GM12891 (cell line): ENCODE data around the gene TMEM54.

Experiments
- PAX5 ChIP-seq: IDR thresholded peaks from 2 replicates; pipeline ENCODE4 v1.6.1; 2011; ENCODE audit warnings: low read length, moderate library complexity, mild to moderate bottlenecking; ENCODE audit not compliant: insufficient read depth, severe bottlenecking
- POLR2A ChIP-seq: IDR thresholded peaks from 2 replicates; pipeline ENCODE4 v1.6.1; 2011; ENCODE audit warnings: low read depth, low read length, control low read depth
- POLR2AphosphoS5 ChIP-seq: IDR thresholded peaks from 2 replicates; pipeline ENCODE4 v1.6.1; 2011; ENCODE audit warnings: low read depth, low read length, control low read depth
- POU2F2 ChIP-seq: IDR thresholded peaks from 2 replicates; pipeline ENCODE4 v1.6.1; 2011; ENCODE audit warnings: low read depth, mild to moderate bottlenecking, control low read depth, low read length, moderate library complexity
- SPI1 ChIP-seq: IDR thresholded peaks from 2 replicates; pipeline ENCODE4 v1.6.1; 2011; ENCODE audit warnings: low read depth, low read length, control low read depth
- TAF1 ChIP-seq: IDR thresholded peaks from 2 replicates; pipeline ENCODE4 v1.6.1; 2011; ENCODE audit warnings: low read depth, low read length, control low read depth

DNA sequence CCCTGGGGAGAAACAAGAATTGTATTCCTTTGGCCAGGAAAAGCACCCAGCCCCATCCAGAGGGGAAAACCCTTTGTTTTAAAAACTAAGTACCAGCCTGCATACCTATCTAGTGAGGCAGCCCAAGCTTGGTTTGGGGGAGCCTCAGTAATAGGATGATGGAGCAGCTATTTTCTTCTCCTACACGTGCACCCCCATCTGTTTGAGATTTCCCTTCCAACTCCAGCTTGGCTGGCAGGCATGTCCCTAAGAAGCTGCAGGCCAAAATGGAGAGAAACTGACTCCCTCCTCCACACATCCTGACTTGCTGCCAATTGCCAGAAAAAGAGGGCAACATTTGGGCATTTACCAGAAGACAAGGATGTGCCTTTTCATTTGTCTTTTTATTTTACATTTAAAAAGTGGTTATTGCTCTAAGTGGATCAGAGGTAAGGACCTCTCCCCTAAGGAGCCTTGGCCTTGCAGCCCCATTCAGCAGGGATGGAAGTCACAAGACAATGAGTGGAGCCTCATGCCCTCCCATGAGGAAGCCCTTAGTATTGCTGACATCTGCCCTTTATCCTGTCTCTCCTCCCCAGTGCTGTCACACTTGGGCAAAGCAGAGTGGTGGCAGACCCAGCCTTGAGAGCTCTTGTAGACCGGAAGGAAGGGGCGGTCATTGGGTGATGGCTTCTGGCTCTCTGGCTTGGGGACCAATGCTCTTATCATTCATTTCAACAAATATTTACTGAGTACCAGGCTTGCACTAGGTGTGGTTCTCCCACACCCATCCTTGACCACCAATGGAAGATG is 39.1 kb downstream of the TMEM54 start:
- TF ChIP-seq POLR2A (no peak), SPI1 (no peak), POLR2AphosphoS5 (no peak), TAF1 (no peak), PAX5 (no peak), POU2F2 (no peak)
